ENCODE results near the gene MRPL41. TPM values are rescaled to one million over a fixed set of nuclear protein-coding genes. Genes with fewer than 3 reads are reported as not detected.

The MRPL41 gene
- 18.1 TPM for total RNA-seq

GRCh38 chr9:137551264-137552021 is at the start of gene MRPL41:
MRPL41 (plus strand) TSS chr9:137551879; CDS start chr9:137552082, 203 bp downstream.

GRCh38 chr9:137550231-137550621 is 1.5 kb upstream of the MRPL41 start, which contains the start of gene PNPLA7:
PNPLA7 (minus strand) TSS chr9:137550402; CDS start chr9:137550197, 205 bp downstream.

GRCh38 chr9:137578518-137579258 is 27.0 kb downstream of the MRPL41 start, which contains the start of gene DPH7:
DPH7 (minus strand) TSS chr9:137578925; CDS start chr9:137578777, 148 bp downstream.

GRCh38 chr9:137590469-137591383 is 39.0 kb downstream of the MRPL41 start, which contains the start of gene ZMYND19:
ZMYND19 (minus strand) TSS chr9:137590512; CDS start chr9:137590263, 249 bp downstream.

Other genes with a start within 250 kb of the MRPL41 start
- gene NRARP, start 249.6 kb upstream of the MRPL41 start, total RNA-seq: 23.3 TPM
- 22.0 TPM for gene EXD3, start 128.7 kb upstream of the MRPL41 start, total RNA-seq
- gene NOXA1, start 128.5 kb upstream of the MRPL41 start, total RNA-seq: 4.2 TPM
- 0.60 TPM for gene ENTPD8, start 110.5 kb upstream of the MRPL41 start, total RNA-seq
- gene NSMF, start 92.5 kb upstream of the MRPL41 start, total RNA-seq: 27.7 TPM
- 3.0 TPM for gene PNPLA7, start 1.5 kb upstream of the MRPL41 start, total RNA-seq
- 40.6 TPM for gene DPH7, start 27.0 kb downstream of the MRPL41 start, total RNA-seq
- 15.4 TPM for gene ZMYND19, start 38.6 kb downstream of the MRPL41 start, total RNA-seq
- 27.5 TPM for gene ARRDC1, start 53.8 kb downstream of the MRPL41 start, total RNA-seq
- 112 TPM for gene EHMT1, start 67.1 kb downstream of the MRPL41 start, total RNA-seq

All from camera-type eye (tissue), 1 donor.